GM23338 (cell line): ENCODE measurements around the gene ZNF142. TPM values are rescaled to one million over a fixed set of nuclear protein-coding genes. Genes with fewer than 3 reads are reported as not detected.

Source experiments
- ATAC-seq: fragments of 200-7000 bp; cut with Tn5 transposase; 3 replicates; pipeline ENCODE4 v1.9.1; 2020
- DNase-seq: peaks from one replicate; pipeline ENCODE4 v3.0.0-alpha.2; 2015; ENCODE audit warnings: low spot score
- H2AFZ ChIP-seq: fragments of 200-600 bp; sonication (generic); 2 replicates; pipeline ENCODE4 v1.8.0; 2016; ENCODE audit warnings: antibody characterized with exemption, mild to moderate bottlenecking, moderate library complexity
- H3F3A ChIP-seq: fragments of 200-600 bp; sonication (generic); replicated peaks from 2 replicates; pipeline ENCODE4 v1.8.0; 2017; ENCODE audit warnings: antibody characterized with exemption, mixed run types, low read depth
- H3K27ac ChIP-seq: fragments of 200-600 bp; sonication (generic); 2 replicates; pipeline ENCODE4 v1.6.1; 2016; ENCODE audit warnings: low read depth
- H3K27me3 ChIP-seq: fragments of 200-600 bp; sonication (generic); 2 replicates; pipeline ENCODE4 v1.8.0; 2016; ENCODE audit warnings: mild to moderate bottlenecking, mixed run types, moderate library complexity; ENCODE audit not compliant: insufficient read depth
- H3K36me3 ChIP-seq: fragments of 200-600 bp; sonication (generic); 2 replicates; pipeline ENCODE4 v1.8.0; 2016; ENCODE audit warnings: mild to moderate bottlenecking; ENCODE audit not compliant: insufficient read depth
- H3K4me1 ChIP-seq: fragments of 200-600 bp; sonication (generic); 2 replicates; pipeline ENCODE4 v1.8.0; 2016; ENCODE audit warnings: mild to moderate bottlenecking, moderate library complexity; ENCODE audit not compliant: insufficient read depth
- H3K4me2 ChIP-seq: fragments of 200-600 bp; sonication (generic); 2 replicates; pipeline ENCODE4 v1.7.1; 2017; ENCODE audit warnings: mixed run types
- H3K4me3 ChIP-seq: fragments of 200-600 bp; sonication (generic); 2 replicates; pipeline ENCODE4 v1.6.1; 2016; ENCODE audit warnings: mixed run types
- H3K79me2 ChIP-seq: fragments of 200-600 bp; sonication (generic); replicated peaks from 2 replicates; pipeline ENCODE4 v1.8.0; 2017; ENCODE audit warnings: mild to moderate bottlenecking; ENCODE audit not compliant: insufficient read depth
- H3K9me2 ChIP-seq: fragments of 200-600 bp; sonication (generic); 2 replicates; pipeline ENCODE4 v1.8.0; 2017; ENCODE audit not compliant: insufficient read depth
- H4K20me1 ChIP-seq: fragments of 200-600 bp; sonication (generic); replicated peaks from 2 replicates; pipeline ENCODE4 v1.8.0; 2017; ENCODE audit warnings: mild to moderate bottlenecking; ENCODE audit not compliant: insufficient read depth
- H3K27ac Mint-ChIP-seq: 2 replicates; pipeline ENCODE4 v1.8.0; 2020; ENCODE audit warnings: inconsistent platforms, mild to moderate bottlenecking, moderate library complexity, mixed read lengths
- H3K27me3 Mint-ChIP-seq: 3 replicates; pipeline ENCODE4 v1.8.0; 2022; ENCODE audit warnings: low read depth, mild to moderate bottlenecking, moderate library complexity, mixed read lengths, inconsistent platforms; ENCODE audit not compliant: insufficient read depth, poor library complexity
- H3K36me3 Mint-ChIP-seq: 3 replicates; pipeline ENCODE4 v1.8.0; 2021; ENCODE audit warnings: low read depth, mild to moderate bottlenecking, inconsistent platforms, moderate library complexity, mixed read lengths
- H3K4me1 Mint-ChIP-seq: 3 replicates; pipeline ENCODE4 v1.8.0; 2020; ENCODE audit warnings: mild to moderate bottlenecking, inconsistent platforms, mixed read lengths
- H3K4me3 Mint-ChIP-seq: 3 replicates; pipeline ENCODE4 v1.8.0; 2021; ENCODE audit warnings: moderate library complexity, mild to moderate bottlenecking, inconsistent platforms, mixed read lengths
- H3K9me3 Mint-ChIP-seq: 3 replicates; pipeline ENCODE4 v1.8.0; 2020; ENCODE audit warnings: moderate library complexity, mild to moderate bottlenecking, inconsistent platforms, mixed read lengths
- CREB1 ChIP-seq: fragments of 250-450 bp; sonication (Bioruptor Pico); IDR thresholded peaks from 2 replicates; pipeline ENCODE4 v1.5.0; 2020; ENCODE audit warnings: low read depth, mild to moderate bottlenecking, moderate library complexity
- EZH2 ChIP-seq: fragments of 200-600 bp; sonication (generic); IDR thresholded peaks from one replicate; pipeline ENCODE4 v1.8.0; 2017; ENCODE audit warnings: antibody characterized with exemption, mild to moderate bottlenecking, low read depth; ENCODE audit not compliant: unreplicated experiment
- EZH2phosphoT487 ChIP-seq: fragments of 200-600 bp; sonication (generic); IDR thresholded peaks from one replicate; pipeline ENCODE4 v1.8.1; 2018; ENCODE audit warnings: antibody characterized with exemption; ENCODE audit not compliant: unreplicated experiment
- JUNB ChIP-seq: IDR thresholded peaks from one replicate; pipeline ENCODE4 v1.6.1; 2016; ENCODE audit warnings: antibody characterized with exemption; ENCODE audit not compliant: unreplicated experiment
- POLR2AphosphoS5 ChIP-seq: IDR thresholded peaks from 2 replicates; pipeline ENCODE4 v1.6.1; 2016; ENCODE audit warnings: antibody characterized with exemption, low read depth
- STAT1 ChIP-seq: IDR thresholded peaks from one replicate; pipeline ENCODE4 v1.6.1; 2016; ENCODE audit warnings: antibody characterized with exemption; ENCODE audit not compliant: unreplicated experiment
- ZNF114 ChIP-seq: fragments of 250-450 bp; sonication (Bioruptor Pico); IDR thresholded peaks from 2 replicates; pipeline ENCODE4 v1.5.0; 2020; ENCODE audit warnings: mild to moderate bottlenecking, moderate library complexity
- ZNF331 ChIP-seq: fragments of 250-450 bp; sonication (Bioruptor Pico); IDR thresholded peaks from 2 replicates; pipeline ENCODE4 v1.5.0; 2020; ENCODE audit warnings: low read depth, mild to moderate bottlenecking, moderate library complexity
- polyA plus RNA-seq: library from polyadenylated mRNA; unstranded; fragments of >200 nt; fragmentation: Nextera tagmentation; extraction: Ambion mirVana; gene quantifications from 2 replicates; pipeline ENCODE4 v1.2.1, GENCODE V29; 2016
- total RNA-seq: library from RNA; depleted of rRNA; stranded (reverse); fragments of >200 nt; shearing (Covaris generic); gene quantifications from 2 replicates; pipeline ENCODE4 v1.2.3, GENCODE V29; 2014
- TF ChIP-seq, protein P1 (sequence below): IDR thresholded peaks from 2 replicates; pipeline ENCODE4 v1.6.1; 2016; ENCODE audit warnings: antibody characterized with exemption
- TF ChIP-seq, protein P2 (sequence below): fragments of 250-450 bp; sonication (Bioruptor Pico); IDR thresholded peaks from 2 replicates; pipeline ENCODE4 v1.5.0; 2020; ENCODE audit warnings: mild to moderate bottlenecking, moderate library complexity

The ZNF142 gene
- total and polyA plus RNA-seq, 2 experiments from 2014 or later, result 14.9 to 32.8 TPM

DNA sequence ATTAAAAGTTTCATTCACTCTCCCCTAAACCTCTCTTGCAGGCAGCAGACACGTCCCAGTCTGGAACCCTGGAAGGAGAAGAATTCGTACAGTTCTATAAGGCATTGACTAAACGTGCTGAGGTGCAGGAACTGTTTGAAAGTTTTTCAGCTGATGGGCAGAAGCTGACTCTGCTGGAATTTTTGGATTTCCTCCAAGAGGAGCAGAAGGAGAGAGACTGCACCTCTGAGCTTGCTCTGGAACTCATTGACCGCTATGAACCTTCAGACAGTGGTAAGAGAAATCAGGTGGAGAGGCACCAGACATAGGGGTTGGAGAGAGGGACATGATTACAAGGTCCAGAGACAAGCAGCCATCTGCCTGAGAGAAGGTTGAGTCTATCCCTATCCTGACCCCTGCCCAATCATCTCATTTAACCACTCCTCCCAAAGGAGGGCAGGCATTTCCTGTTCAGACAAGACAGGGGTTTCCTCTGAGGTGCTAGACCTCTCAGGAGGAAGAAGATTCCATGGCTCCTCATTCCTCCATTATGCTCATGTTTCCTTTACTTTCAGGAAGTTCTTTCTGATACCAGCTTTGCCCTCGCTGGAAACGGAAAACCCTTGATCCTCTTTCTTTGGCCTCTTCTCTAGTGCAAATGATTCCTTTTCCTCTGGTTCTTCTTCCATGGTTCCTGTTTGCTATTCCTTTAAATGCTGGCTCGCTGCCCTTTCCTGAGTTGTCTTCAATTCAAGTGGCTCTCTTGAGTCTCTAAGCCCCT, 36.6 kb downstream of the ZNF142 start:
- DNase-seq (no peak), ATAC-seq (no peak)
- Mint-ChIP-seq H3K4me3 (no peak overlapping the region), H3K36me3 (no peaks in the 10 kb centered on the region), H3K9me3 (no peaks in the 10 kb centered on the region), H3K27me3 (peaks cover 3% of the 10 kb centered on the region), H3K4me1 (peaks cover 2% of the 10 kb centered on the region; the same call in 1 of the 3 replicates), H3K27ac (no peak overlapping the region)
- Histone ChIP-seq H3K4me2 (no peak overlapping the region), H2AFZ (peak overlapping the region; percentile 93; the same call in 1 of the 2 replicates), H3K27me3 (no peaks in the 10 kb centered on the region), H3K4me3 (no peak overlapping the region), H3F3A (no peaks in the 10 kb centered on the region), H3K4me1 (no peaks in the 10 kb centered on the region), H3K9me2 (no peaks in the 10 kb centered on the region), H3K36me3 (no peaks in the 10 kb centered on the region), H4K20me1 (no peaks in the 10 kb centered on the region), H3K27ac (no peak overlapping the region), H3K79me2 (no peaks in the 10 kb centered on the region)
- TF ChIP-seq ZNF331 (CRISPR knock-in tag), result no peak
- TF ChIP-seq, protein P1, sequence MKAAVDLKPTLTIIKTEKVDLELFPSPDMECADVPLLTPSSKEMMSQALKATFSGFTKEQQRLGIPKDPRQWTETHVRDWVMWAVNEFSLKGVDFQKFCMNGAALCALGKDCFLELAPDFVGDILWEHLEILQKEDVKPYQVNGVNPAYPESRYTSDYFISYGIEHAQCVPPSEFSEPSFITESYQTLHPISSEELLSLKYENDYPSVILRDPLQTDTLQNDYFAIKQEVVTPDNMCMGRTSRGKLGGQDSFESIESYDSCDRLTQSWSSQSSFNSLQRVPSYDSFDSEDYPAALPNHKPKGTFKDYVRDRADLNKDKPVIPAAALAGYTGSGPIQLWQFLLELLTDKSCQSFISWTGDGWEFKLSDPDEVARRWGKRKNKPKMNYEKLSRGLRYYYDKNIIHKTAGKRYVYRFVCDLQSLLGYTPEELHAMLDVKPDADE, result no peak
- TF ChIP-seq CREB1 (CRISPR knock-in tag), result no peak
- no peak for TF ChIP-seq POLR2AphosphoS5
- TF ChIP-seq, protein P2, sequence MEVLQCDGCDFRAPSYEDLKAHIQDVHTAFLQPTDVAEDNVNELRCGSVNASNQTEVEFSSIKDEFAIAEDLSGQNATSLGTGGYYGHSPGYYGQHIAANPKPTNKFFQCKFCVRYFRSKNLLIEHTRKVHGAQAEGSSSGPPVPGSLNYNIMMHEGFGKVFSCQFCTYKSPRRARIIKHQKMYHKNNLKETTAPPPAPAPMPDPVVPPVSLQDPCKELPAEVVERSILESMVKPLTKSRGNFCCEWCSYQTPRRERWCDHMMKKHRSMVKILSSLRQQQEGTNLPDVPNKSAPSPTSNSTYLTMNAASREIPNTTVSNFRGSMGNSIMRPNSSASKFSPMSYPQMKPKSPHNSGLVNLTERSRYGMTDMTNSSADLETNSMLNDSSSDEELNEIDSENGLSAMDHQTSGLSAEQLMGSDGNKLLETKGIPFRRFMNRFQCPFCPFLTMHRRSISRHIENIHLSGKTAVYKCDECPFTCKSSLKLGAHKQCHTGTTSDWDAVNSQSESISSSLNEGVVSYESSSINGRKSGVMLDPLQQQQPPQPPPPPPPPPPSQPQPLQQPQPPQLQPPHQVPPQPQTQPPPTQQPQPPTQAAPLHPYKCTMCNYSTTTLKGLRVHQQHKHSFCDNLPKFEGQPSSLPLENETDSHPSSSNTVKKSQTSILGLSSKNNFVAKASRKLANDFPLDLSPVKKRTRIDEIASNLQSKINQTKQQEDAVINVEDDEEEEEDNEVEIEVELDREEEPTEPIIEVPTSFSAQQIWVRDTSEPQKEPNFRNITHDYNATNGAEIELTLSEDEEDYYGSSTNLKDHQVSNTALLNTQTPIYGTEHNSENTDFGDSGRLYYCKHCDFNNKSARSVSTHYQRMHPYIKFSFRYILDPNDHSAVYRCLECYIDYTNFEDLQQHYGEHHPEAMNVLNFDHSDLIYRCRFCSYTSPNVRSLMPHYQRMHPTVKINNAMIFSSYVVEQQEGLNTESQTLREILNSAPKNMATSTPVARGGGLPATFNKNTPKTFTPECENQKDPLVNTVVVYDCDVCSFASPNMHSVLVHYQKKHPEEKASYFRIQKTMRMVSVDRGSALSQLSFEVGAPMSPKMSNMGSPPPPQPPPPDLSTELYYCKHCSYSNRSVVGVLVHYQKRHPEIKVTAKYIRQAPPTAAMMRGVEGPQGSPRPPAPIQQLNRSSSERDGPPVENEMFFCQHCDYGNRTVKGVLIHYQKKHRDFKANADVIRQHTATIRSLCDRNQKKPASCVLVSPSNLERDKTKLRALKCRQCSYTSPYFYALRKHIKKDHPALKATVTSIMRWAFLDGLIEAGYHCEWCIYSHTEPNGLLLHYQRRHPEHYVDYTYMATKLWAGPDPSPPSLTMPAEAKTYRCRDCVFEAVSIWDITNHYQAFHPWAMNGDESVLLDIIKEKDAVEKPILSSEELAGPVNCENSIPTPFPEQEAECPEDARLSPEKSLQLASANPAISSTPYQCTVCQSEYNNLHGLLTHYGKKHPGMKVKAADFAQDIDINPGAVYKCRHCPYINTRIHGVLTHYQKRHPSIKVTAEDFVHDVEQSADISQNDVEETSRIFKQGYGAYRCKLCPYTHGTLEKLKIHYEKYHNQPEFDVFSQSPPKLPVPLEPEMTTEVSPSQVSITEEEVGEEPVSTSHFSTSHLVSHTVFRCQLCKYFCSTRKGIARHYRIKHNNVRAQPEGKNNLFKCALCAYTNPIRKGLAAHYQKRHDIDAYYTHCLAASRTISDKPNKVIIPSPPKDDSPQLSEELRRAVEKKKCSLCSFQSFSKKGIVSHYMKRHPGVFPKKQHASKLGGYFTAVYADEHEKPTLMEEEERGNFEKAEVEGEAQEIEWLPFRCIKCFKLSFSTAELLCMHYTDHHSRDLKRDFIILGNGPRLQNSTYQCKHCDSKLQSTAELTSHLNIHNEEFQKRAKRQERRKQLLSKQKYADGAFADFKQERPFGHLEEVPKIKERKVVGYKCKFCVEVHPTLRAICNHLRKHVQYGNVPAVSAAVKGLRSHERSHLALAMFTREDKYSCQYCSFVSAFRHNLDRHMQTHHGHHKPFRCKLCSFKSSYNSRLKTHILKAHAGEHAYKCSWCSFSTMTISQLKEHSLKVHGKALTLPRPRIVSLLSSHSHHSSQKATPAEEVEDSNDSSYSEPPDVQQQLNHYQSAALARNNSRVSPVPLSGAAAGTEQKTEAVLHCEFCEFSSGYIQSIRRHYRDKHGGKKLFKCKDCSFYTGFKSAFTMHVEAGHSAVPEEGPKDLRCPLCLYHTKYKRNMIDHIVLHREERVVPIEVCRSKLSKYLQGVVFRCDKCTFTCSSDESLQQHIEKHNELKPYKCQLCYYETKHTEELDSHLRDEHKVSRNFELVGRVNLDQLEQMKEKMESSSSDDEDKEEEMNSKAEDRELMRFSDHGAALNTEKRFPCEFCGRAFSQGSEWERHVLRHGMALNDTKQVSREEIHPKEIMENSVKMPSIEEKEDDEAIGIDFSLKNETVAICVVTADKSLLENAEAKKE (CRISPR knock-in tag), result no peak
- no peak for TF ChIP-seq STAT1
- TF ChIP-seq EZH2, result no peak
- no peak for TF ChIP-seq EZH2phosphoT487
- no peak for TF ChIP-seq JUNB
- TF ChIP-seq ZNF114 (CRISPR knock-in tag), result no peak
